Measurements from ENCODE around the gene PVALB. TPM values are rescaled to one million over a fixed set of nuclear protein-coding genes. Genes with fewer than 3 reads are reported as not detected.

Gene PVALB
- total and polyA plus RNA-seq, 4 donors, result 0.56 to 3.4 (median 1.1) TPM

DNA sequence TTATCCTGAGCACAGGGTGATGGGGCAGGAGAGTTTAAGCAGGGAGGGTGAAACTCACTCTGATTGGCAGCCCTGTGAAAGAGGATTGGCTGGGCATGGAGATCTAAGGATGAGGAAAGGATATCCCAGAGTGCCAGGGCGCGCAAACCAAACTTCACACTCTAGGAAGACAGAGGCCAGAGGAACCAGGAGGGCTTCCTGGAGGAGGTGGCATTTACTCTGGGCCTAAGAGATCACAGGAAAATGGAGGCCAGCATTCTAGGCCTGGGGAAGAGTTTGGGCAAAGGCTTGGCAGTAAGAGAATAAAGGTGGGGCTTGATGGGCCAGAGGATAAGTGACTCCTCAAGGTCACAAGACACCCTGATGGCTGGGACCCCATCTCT is 43.6 kb upstream of the PVALB start:
- Histone ChIP-seq H3K9me3 (ENCODE audit: control insufficient read depth in 4 of 4, low read length in 3 of 4) (no peaks in the 10 kb centered on the region), H3K4me3 (ENCODE audit: low read depth in 1 of 3, low read length in 3 of 3) (no peak overlapping the region), H3K4me1 (ENCODE audit: control insufficient read depth in 4 of 4, insufficient read depth in 4 of 4, low read length in 3 of 4) (peaks cover 0 to 8% (median 0%) of the 10 kb centered on the region in 4 donors), H3K27ac (ENCODE audit: low read depth in 1 of 2, low read length in 2 of 2) (no peak overlapping the region), H3K36me3 (ENCODE audit: control insufficient read depth in 4 of 4, insufficient read depth in 3 of 4, low read depth in 1 of 4, low read length in 3 of 4) (no peaks in the 10 kb centered on the region), H3K9ac (ENCODE audit: low read depth in 1 of 2, low read length in 2 of 2) (no peak overlapping the region), H3K27me3 (ENCODE audit: control insufficient read depth in 4 of 4, insufficient read depth in 4 of 4, low read length in 3 of 4) (no peaks in the 10 kb centered on the region)
- no peak for TF ChIP-seq FOXA1 (IDR thresholded peaks at IDR 0.05)
- no peak for TF ChIP-seq CTCF (IDR thresholded peaks at IDR 0.05; ENCODE audit: low read depth, low read length, missing input control)
- no peak for TF ChIP-seq TAF1 (conservative IDR thresholded peaks at IDR 0.05)
- TF ChIP-seq NR2F2 (IDR thresholded peaks at IDR 0.05), result no peak
- no peak for TF ChIP-seq HNF4G (IDR thresholded peaks at IDR 0.05)
- TF ChIP-seq JUND (IDR thresholded peaks at IDR 0.05), result no peak
- no peak for TF ChIP-seq RXRA (IDR thresholded peaks at IDR 0.05)
- TF ChIP-seq REST (IDR thresholded peaks at IDR 0.05), result no peak
- TF ChIP-seq, protein P1, sequence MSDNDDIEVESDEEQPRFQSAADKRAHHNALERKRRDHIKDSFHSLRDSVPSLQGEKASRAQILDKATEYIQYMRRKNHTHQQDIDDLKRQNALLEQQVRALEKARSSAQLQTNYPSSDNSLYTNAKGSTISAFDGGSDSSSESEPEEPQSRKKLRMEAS (IDR thresholded peaks at IDR 0.05), result no peak
- DNase-seq (ENCODE audit: low spot score), result no peak
- 99% methylated on average over 2 of the region's 2 CpGs for WGBS

- WGBS, result 74% methylated on average over 6 of the region's 6 CpGs
- TF ChIP-seq CTCF (IDR thresholded peaks at IDR 0.05; ENCODE audit: low read depth, low read length, missing input control) (no peak), HNF4A (conservative IDR thresholded peaks at IDR 0.05) (no peak), EGR1 (IDR thresholded peaks at IDR 0.05; ENCODE audit: low read depth in 2 of 2) (no peak), RXRA (IDR thresholded peaks at IDR 0.05) (no peak), FOXA2 (IDR thresholded peaks at IDR 0.05) (no peak), RAD21 (IDR thresholded peaks at IDR 0.05) (no peak), SP1 (IDR thresholded peaks at IDR 0.05) (no peak), YY1 (IDR thresholded peaks at IDR 0.05) (no peak), NR2F2 (IDR thresholded peaks at IDR 0.05) (no peak)
- TF ChIP-seq, protein P2, sequence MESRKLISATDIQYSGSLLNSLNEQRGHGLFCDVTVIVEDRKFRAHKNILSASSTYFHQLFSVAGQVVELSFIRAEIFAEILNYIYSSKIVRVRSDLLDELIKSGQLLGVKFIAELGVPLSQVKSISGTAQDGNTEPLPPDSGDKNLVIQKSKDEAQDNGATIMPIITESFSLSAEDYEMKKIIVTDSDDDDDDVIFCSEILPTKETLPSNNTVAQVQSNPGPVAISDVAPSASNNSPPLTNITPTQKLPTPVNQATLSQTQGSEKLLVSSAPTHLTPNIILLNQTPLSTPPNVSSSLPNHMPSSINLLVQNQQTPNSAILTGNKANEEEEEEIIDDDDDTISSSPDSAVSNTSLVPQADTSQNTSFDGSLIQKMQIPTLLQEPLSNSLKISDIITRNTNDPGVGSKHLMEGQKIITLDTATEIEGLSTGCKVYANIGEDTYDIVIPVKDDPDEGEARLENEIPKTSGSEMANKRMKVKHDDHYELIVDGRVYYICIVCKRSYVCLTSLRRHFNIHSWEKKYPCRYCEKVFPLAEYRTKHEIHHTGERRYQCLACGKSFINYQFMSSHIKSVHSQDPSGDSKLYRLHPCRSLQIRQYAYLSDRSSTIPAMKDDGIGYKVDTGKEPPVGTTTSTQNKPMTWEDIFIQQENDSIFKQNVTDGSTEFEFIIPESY (IDR thresholded peaks at IDR 0.05), result no peak
- TF ChIP-seq, protein P1 (IDR thresholded peaks at IDR 0.05), result no peak
- no peaks in the 10 kb centered on the region for H3K36me3 ChIP-seq (ENCODE audit: control insufficient read depth in 4 of 4, insufficient read depth in 3 of 4, low read depth in 1 of 4, low read length in 3 of 4)
- peaks cover 0 to 8% (median 0%) of the 10 kb centered on the region in 4 donors for H3K4me1 ChIP-seq (ENCODE audit: control insufficient read depth in 4 of 4, insufficient read depth in 4 of 4, low read length in 3 of 4)
- no peaks in the 10 kb centered on the region for H3K27me3 ChIP-seq (ENCODE audit: control insufficient read depth in 4 of 4, insufficient read depth in 4 of 4, low read length in 3 of 4)
- H3K9ac ChIP-seq (ENCODE audit: low read depth in 1 of 2, low read length in 2 of 2), result no peak overlapping the region
- no peaks in the 10 kb centered on the region for H3K9me3 ChIP-seq (ENCODE audit: control insufficient read depth in 4 of 4, low read length in 3 of 4)
- no peak overlapping the region for H3K27ac ChIP-seq (ENCODE audit: low read depth in 1 of 2, low read length in 2 of 2)
- no peak overlapping the region for H3K4me3 ChIP-seq (ENCODE audit: low read depth in 1 of 3, low read length in 3 of 3)
- no peak for DNase-seq (ENCODE audit: low spot score)
These were observed 43.2 kb upstream of the PVALB start for GRCh38 chr22:36860017-36860416.

Data from liver (tissue), 9 donors.